ENCODE data around the gene VEPH1. TPM values are rescaled to one million over a fixed set of nuclear protein-coding genes. Genes with fewer than 3 reads are reported as not detected.

VEPH1 gene
- total RNA-seq, 2 donors from 2014 or later = 0.21 TPM; not detected in 1

GRCh38 chr3:157384491-157384890 lies 118.7 kb downstream of the VEPH1 start:
- no peak for TF ChIP-seq CTCF (IDR thresholded peaks at IDR 0.05)
- ATAC-seq (ENCODE audit: insufficient number of reproducible peaks, low FRiP score, low read depth) (no peak), DNase-seq (ENCODE audit: low spot score) (no peak)
- Histone ChIP-seq H3K36me3 (no peaks in the 10 kb centered on the region), H3K9me3 (no peaks in the 10 kb centered on the region), H3K4me3 (no peak overlapping the region), H3K27me3 (replicated peaks; ENCODE audit: insufficient read depth) (no peaks in the 10 kb centered on the region), H3K27ac (no peak overlapping the region), H3K4me1 (ENCODE audit: control insufficient read depth in 1 of 2, low read depth in 2 of 2) (no peaks in the 10 kb centered on the region)

DNA sequence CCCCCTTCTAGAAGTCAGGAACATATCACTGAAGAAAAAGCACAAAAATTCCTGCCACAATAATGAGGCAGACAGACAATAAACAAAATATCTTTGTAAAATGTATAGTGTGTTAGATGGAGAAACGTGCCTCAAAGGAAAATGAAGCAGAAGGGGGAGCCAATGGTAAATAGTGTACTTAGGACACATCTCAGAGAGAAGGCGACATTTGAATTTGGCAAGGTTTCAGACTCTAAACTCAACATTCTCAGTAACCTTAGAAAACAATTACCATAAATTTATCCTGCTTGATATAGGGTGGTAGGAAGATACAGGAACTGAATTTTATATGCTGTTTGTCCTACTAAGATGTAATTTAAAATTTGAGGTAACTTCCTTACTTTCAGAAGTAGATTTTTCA lies 119.2 kb downstream of the VEPH1 start:
- H3K27me3 ChIP-seq (replicated peaks; ENCODE audit: insufficient read depth) = no peaks in the 10 kb centered on the region
- H3K4me3 ChIP-seq = no peak overlapping the region
- no peak for ATAC-seq (ENCODE audit: insufficient number of reproducible peaks, low FRiP score, low read depth)
- DNase-seq (ENCODE audit: low spot score) = no peak
- TF ChIP-seq CTCF (IDR thresholded peaks at IDR 0.05) = no peak
- no peak overlapping the region for H3K27ac ChIP-seq
- no peaks in the 10 kb centered on the region for H3K9me3 ChIP-seq
- H3K36me3 ChIP-seq = no peaks in the 10 kb centered on the region
- H3K4me1 ChIP-seq (ENCODE audit: control insufficient read depth in 1 of 2, low read depth in 2 of 2) = no peaks in the 10 kb centered on the region

- H3K9me3 ChIP-seq = no peaks in the 10 kb centered on the region
- DNase-seq (ENCODE audit: low spot score) = no peak
- no peak for TF ChIP-seq CTCF (IDR thresholded peaks at IDR 0.05)
- ATAC-seq (ENCODE audit: insufficient number of reproducible peaks, low FRiP score, low read depth) = no peak
- no peak overlapping the region for H3K4me3 ChIP-seq
- no peaks in the 10 kb centered on the region for H3K36me3 ChIP-seq
- H3K4me1 ChIP-seq (ENCODE audit: control insufficient read depth in 1 of 2, low read depth in 2 of 2) = no peaks in the 10 kb centered on the region
- H3K27ac ChIP-seq = no peak overlapping the region
- no peaks in the 10 kb centered on the region for H3K27me3 ChIP-seq (replicated peaks; ENCODE audit: insufficient read depth)
Measured at GRCh38 chr3:157381606-157382005, 121.6 kb downstream of the VEPH1 start.

DNA sequence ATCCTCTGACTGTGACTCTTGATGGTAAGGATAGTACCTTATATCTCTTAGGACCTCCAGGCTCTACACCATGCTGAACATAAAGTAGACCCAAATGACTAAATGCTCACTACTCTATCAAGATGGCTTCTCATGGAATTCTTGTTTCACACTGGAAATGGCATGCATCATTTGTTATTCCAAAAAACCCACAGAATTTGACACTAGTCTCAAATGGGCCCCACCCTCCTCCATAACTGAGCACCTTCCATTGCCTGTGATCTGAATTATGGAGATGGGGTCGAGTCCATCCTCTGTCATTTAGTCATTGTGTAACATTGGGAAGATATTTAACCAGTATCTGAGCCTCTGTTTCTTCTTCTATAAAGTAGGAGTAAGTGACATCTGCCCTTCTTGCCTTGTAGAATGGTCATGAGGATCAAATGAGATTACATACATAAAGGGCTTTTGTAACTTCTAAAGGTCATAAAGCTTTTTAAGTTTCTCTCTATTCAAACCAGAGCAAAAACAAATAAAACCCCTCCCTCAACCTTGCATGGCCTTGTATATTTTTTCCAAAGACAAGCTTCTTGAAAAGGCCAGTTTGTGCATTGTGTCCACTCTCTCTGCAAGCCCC lies 123.6 kb downstream of the VEPH1 start:
- Histone ChIP-seq H3K27ac (no peak overlapping the region), H3K9me3 (no peaks in the 10 kb centered on the region), H3K27me3 (replicated peaks; ENCODE audit: insufficient read depth) (no peaks in the 10 kb centered on the region), H3K36me3 (no peaks in the 10 kb centered on the region), H3K4me1 (ENCODE audit: control insufficient read depth in 1 of 2, low read depth in 2 of 2) (no peaks in the 10 kb centered on the region), H3K4me3 (no peak overlapping the region)
- ATAC-seq (ENCODE audit: insufficient number of reproducible peaks, low FRiP score, low read depth) (no peak), DNase-seq (ENCODE audit: low spot score) (no peak)
- no peak for TF ChIP-seq CTCF (IDR thresholded peaks at IDR 0.05)

- Histone ChIP-seq H3K4me1 (ENCODE audit: control insufficient read depth in 1 of 2, low read depth in 2 of 2) (no peaks in the 10 kb centered on the region), H3K36me3 (no peaks in the 10 kb centered on the region), H3K27me3 (replicated peaks; ENCODE audit: insufficient read depth) (no peaks in the 10 kb centered on the region), H3K4me3 (no peak overlapping the region), H3K27ac (no peak overlapping the region), H3K9me3 (no peaks in the 10 kb centered on the region)
- ATAC-seq (ENCODE audit: insufficient number of reproducible peaks, low FRiP score, low read depth) = no peak
- no peak for TF ChIP-seq CTCF (IDR thresholded peaks at IDR 0.05)
- DNase-seq (ENCODE audit: low spot score) = no peak
Measured at GRCh38 chr3:157376603-157377300, 126.5 kb downstream of the VEPH1 start.
